ENCODE measurements around the gene UPK3A.
"Not testable (repeated sequence)": the region's sequence is repeated elsewhere in the genome, so short reads cannot be mapped to it uniquely, and the experiment has no call there.

The UPK3A gene

GRCh38 chr22:45285263-45286058, 712 bp downstream of the UPK3A start:
- peak; percentile 36 for DNase-seq

DNA sequence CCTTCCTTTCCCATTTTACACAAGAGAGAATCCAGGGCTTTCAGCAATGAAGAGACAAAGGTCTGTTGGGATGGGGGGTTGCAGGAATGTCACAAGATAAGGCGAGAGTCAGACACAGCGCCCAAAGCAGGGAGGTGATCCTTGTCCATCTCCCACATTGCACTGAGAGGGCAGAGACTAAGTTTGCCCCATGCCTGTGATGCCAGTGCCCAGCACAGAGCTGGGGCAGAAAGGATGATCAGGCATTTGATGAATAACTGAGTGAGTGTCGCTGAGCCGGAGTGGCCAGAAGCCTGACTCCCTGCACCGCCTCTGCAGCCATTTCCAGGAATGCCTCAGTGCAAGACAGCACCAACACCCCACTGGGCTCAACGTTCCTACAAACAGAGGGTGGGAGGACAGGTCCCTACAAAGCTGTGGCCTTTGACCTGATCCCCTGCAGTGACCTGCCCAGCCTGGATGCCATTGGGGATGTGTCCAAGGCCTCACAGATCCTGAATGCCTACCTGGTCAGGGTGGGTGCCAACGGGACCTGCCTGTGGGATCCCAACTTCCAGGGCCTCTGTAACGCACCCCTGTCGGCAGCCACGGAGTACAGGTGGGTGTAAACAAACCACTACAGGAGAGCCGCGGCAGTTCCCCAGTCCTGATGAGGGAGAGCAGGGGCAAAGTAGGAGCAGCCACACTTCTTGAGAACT, 2.3 kb downstream of the UPK3A start:
- no peak for DNase-seq

- DNase-seq = no peak
Measured at GRCh38 chr22:45290410-45290936, 5.7 kb downstream of the UPK3A start.

DNA sequence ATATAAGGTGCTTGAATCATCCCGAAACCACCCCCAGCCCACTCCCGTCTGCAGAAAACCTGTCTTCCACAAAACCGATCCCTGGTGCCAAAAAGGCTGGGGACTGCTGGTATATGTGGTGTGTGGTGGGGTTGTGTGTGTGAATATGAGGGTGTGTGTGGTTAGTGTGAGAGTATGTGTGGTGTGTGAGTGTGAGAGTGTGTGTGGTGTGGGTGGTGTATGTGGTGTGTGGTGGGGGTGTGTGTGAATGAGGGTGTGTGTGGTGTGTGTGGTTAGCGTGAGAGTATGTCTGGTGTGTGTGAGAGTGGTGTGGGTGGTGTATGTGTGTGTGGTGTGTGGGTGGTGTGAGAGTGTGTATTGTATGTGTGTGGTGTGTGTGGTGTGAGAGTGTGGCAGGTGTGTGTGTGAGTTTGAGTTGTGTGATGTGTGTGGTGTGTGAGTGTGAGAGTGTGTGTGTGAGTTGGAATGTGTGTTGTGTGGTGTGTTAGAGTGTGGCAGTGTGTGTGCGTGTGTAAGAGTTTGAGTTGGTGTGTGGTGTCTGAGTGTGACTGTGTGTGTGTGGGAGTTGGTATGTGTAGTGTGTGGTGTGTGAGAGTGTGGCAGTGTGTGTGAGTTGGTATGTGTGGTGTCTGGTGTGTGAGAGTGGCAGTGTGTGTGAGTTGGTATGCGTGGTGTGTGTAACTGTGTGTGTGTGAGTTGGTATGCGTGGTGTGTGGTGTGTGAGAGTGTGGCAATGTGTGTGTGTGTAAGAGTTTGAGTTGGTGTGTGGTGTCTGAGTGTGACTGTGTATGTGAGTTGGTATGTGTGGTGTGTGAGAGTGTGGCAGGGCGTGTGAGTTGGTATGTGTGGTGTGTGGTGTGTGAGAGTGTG, 6.5 kb downstream of the UPK3A start:
- no peak for DNase-seq

GRCh38 chr22:45291931-45292290, 7.2 kb downstream of the UPK3A start:
- peak; percentile 39 for DNase-seq

DNA sequence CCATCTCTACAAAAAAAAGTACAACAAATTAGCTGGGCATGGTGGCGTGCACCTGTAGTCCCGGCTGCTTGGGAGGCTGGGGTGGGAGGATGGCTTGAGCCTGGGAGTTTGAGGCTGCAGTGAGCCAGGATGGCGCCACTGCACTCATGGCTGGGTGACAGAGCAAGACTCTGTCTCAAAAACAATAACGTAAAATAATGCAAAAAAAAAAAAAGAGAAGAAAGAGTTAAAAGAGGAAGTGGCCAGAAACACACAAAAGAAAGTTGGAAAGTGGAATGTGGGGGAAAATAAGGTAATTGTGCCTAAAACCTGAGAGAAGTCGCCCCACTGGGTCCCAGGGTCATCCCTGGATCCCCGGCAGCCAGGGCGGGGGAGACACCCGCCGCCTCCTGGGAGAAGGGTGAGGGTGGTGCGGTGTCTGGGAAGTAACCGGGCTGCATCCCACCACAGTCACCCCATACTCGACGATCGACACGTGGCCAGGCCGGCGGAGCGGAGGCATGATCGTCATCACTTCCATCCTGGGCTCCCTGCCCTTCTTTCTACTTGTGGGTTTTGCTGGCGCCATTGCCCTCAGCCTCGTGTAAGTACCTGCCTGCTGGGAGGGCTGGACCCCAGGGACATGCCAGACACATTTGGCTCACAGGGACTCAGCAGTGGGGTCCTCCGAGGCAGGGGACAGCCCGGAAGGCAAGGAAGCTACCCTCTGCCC, 8.1 kb downstream of the UPK3A start:
- DNase-seq = peak; percentile 49

- no peak for DNase-seq
Measured at GRCh38 chr22:45294030-45294429, 9.3 kb downstream of the UPK3A start.

- not testable (repeated sequence) for DNase-seq
Measured at GRCh38 chr22:45295004-45295403, 10.3 kb downstream of the UPK3A start.

DNA sequence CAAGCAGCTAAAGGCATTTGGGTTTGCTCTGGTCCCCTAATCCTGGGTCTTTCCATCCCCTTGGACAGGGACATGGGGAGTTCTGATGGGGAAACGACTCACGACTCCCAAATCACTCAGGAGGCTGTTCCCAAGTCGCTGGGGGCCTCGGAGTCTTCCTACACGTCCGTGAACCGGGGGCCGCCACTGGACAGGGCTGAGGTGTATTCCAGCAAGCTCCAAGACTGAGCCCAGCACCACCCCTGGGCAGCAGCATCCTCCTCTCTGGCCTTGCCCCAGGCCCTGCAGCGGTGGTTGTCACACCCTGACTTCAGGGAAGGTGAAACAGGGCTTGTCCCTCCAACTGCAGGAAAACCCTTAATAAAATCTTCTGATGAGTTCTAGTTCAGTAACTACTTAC, 10.7 kb downstream of the UPK3A start:
- no peak for DNase-seq

DNA sequence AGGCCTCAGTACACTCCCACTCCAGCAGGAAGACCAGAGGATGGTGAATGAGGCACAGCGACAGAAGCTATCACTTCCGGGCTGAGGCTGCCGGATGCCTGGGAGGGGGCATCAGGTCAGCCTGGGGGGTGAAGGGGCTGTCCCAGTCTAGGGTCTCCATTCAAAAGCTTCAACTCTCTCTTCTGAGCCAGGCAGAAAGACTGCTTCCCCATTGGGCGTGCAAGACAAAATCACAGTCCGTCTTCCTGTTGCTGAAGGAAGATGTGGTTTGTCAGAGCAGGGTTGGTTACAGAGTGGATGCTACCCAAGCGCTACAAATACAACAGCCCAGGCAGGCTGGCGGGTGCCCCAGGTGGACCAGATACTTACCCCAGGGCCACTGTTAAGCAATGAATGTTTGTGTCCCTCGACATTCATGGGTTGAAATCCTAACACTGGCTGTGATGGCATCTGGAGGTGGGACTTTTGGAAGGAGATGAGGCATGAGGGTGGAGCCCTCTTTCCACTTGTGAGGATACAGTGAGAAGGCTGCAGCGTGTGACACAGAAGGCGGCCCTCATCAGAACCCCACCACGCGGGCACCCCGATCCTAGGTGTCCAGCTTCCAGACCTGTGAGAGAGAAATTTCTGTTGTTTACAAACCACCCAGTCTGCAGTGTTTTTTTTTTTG, 12.0 kb downstream of the UPK3A start:
- no peak for DNase-seq

- no peak for DNase-seq
Measured at GRCh38 chr22:45298934-45299505, 14.3 kb downstream of the UPK3A start.

- DNase-seq = no peak
Measured at GRCh38 chr22:45302751-45303150, 18.0 kb downstream of the UPK3A start.

GRCh38 chr22:45303181-45303580, 18.4 kb downstream of the UPK3A start:
- peak; percentile 68 for DNase-seq

DNA sequence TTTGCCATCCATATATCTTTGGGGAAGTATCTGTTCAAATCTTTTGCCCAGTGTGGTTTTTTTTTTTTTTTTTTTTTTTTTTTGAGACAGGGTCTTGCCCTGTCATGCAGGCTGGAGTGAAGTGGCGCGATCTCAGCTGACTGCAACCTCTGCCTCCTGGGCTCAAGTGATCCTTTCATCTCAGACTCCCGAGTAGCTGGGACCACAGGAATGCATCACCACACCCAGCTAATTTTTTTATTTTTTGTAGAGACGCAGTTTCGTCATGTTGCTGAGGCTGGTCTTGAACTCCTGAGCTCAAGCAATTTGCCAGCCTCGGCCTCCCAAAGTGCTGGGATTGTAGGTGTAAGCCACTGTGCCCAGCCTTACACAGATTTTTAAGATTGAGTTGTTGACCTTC, 20.2 kb downstream of the UPK3A start:
- DNase-seq = no peak

DNA sequence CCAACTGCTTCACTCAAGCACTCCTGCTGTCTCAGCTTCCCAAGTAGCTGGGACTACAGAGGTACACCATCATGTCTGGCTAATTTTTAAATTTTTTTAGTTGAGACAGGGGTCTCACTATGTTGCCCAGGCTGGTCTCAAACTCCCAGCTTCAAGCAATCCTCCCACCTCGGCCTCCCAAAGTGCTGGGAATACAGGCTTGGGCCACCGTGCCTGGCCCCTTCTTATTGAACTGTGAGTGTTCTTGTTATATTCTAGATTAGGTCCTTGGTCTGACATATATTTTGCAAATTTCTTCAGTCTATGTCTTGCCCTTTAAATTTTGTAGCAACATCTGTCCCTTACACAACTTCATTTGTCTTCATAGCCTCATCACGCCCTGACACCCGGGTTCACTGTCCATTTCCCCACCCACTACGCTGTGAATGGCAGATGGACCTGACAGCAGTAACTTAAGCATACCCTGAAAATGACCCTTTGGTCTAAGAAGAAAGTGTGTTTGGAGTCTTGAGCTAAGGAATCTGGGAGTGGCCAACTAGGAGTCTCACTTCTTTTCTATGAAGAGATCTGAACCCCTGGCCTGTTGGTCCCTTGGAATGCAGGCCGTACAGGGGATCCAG, 20.8 kb downstream of the UPK3A start:
- no peak for DNase-seq

GRCh38 chr22:45306139-45306538, 21.4 kb downstream of the UPK3A start:
- no peak for DNase-seq

GRCh38 chr22:45308391-45308956, 23.7 kb downstream of the UPK3A start:
- DNase-seq = no peak

GRCh38 chr22:45308957-45309421, 24.2 kb downstream of the UPK3A start:
- DNase-seq = no peak

DNA sequence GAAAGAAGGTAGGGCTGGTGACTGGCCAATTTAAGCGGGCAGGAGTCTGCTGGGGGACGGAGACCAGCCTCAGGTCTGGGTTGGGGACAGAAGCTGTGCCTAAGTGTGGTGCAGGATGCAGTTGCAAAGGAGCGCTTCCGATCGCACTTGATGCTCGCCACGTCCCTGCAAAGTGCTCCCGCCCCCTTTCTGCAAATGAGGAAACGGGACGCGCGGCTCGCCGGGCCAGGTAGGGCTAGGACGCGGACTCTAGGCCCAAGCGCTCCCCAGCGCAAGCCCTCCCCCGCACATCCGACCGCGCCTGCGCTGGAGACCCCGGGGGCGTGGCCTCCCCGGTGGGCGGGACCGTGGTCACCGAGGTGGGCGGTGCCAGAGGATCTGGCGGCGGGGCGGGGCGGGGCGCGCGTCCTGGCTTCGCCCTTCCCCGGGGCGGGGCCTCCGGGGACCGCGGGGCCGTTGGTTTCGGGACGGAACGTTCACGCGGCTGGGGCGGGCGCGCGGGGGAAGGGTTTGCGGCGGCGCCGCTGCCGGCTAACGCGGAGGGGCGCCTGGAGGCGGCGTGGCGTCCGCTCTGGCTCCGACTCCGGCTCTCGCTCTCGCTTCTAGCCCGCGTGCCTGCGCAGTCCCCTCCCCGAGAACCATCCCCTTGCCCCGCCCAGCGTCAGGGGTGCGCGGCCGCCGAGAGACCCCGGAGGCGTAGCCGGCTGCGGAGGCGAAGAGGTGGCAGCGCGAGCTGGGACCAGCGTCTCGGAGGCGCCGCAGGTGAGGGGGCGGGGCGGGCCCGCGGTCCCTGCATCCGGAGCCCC, 24.9 kb downstream of the UPK3A start, which contains the start of gene FAM118A:
Gene FAM118A, plus strand, starts transcription at position 513 of the 806 bp plus-strand sequence. CDS start 12,446 bp downstream, outside the sequence.
- DNase-seq = peak; percentile 97
